OCI-LY1 (cell line): ENCODE measurements around the gene SPAG6.

Experiments
- CTCF ChIP-seq: fragments of 200-600 bp; sonication (generic), shearing (Covaris generic); IDR thresholded peaks from 2 replicates; pipeline ENCODE4 v1.5.1; 2017; ENCODE audit warnings: mild to moderate bottlenecking, antibody characterized with exemption, low read length, moderate library complexity, mixed read lengths
- EZH2 ChIP-seq: fragments of 200-600 bp; sonication (generic), shearing (Covaris generic); IDR thresholded peaks from 2 replicates; pipeline ENCODE4 v1.8.0; 2017; ENCODE audit warnings: borderline replicate concordance, mixed run types, mild to moderate bottlenecking, antibody characterized with exemption, low read length, moderate library complexity, mixed read lengths

GRCh38 chr10:22344781-22345300 lies 455 bp upstream of the SPAG6 start:
- no peak for TF ChIP-seq CTCF
- TF ChIP-seq EZH2, result no peak
